LNCAP (cell line): Measurements from ENCODE around the gene NEK8.

Experiments
- CTCF ChIP-seq: fragments of 450-650 bp; IDR thresholded peaks from 2 replicates; pipeline ENCODE4 v1.5.1; 2017; ENCODE audit warnings: mild to moderate bottlenecking

The NEK8 gene

DNA sequence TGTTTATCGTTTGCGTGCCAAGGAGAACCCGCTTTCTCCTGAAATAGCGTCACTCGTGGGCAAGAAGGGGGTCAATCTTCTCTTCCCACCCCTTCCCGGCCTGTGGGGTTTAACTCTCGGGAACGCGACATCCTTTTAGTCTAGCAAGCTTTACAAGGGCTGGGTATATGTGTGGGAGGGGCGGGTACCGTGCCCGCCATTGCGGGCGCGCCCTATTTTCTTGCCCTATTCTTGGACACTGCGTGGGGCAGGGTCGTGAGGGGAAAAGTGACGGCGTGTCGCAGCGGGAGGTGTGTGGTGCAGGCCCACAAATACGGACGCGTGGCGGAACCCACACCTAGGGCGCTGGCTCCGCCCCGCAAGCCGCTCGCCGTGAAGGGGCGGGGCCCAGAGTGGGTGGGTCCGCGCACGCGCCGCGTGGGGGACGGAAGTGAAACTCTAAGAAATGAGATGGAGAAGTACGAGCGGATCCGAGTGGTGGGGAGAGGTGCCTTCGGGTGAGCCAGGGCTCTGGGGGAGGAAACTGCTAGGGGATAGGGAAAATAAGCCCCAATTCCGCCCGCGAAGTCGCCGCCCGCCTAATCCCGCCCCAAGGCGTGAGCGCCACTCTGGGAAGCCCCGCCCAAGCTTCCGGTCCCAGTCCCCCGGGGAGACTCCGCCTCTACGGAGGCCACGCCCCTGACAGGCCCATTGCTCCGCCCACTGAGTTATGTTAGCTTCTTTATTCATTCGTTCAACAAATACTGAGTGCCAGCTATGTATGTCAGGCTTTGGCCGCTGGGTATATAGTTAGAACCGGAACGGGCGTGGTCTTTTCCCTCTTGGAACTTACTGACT, at the start of gene NEK8:
Gene NEK8, plus strand, starts transcription at position 425 of the 837 bp plus-strand sequence. Its CDS starts 26 bp downstream, at position 451.
- no peak for TF ChIP-seq CTCF

- TF ChIP-seq CTCF = no peak
These were observed 45.9 kb upstream of the NEK8 start for GRCh38 chr17:28682655-28683054.

GRCh38 chr17:28684963-28685362, 43.6 kb upstream of the NEK8 start:
- peak; percentile 44 for TF ChIP-seq CTCF

DNA sequence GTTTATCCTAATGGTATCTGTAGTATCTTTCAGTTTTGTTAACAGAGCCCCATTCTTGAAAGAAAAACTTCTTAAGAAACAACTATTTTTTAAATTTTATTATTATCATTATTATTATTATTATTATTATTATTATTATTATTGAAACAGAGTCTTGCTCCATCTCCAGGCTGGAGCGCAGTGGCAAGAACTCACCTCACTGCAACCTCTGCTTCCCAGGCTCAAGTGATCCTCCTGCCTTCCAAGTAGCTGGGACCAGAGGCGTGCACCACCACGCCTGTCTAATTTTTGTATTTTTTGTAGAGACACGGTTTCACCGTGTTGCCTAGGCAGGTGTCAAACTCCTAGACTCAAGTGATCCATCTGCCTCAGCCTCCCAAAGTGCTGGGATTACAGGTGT, 43.2 kb upstream of the NEK8 start:
- TF ChIP-seq CTCF = no peak

GRCh38 chr17:28686296-28686695, 42.3 kb upstream of the NEK8 start:
- no peak for TF ChIP-seq CTCF

DNA sequence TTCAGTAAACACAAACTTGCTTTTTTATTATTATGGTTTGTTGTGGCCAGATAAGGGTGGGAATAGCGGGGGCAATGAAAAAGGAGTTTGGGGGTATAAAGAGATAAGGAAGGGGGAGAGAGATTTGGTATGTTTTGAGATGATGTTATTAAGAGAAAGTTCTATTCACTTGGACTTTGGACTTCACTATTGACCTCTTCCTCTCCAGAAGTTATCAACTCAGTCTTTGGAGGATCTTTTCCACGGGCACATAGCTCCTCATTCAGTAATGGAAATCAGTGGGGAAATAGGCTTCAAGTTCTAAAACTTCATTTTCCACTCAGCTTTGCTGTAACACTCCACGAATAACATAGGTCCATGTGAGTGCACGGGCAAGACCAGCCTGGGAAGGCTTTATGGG, 40.1 kb upstream of the NEK8 start:
- TF ChIP-seq CTCF = no peak

GRCh38 chr17:28689011-28689410, 39.6 kb upstream of the NEK8 start:
- no peak for TF ChIP-seq CTCF
